ENCODE data around the gene SLC25A43.
A peak's percentile ranks its signal among the peaks of the same experiment; 100 is the strongest.
"Not testable (repeated sequence)": the region's sequence is repeated elsewhere in the genome, so short reads cannot be mapped to it uniquely, and the experiment has no call there.

SLC25A43 gene

DNA sequence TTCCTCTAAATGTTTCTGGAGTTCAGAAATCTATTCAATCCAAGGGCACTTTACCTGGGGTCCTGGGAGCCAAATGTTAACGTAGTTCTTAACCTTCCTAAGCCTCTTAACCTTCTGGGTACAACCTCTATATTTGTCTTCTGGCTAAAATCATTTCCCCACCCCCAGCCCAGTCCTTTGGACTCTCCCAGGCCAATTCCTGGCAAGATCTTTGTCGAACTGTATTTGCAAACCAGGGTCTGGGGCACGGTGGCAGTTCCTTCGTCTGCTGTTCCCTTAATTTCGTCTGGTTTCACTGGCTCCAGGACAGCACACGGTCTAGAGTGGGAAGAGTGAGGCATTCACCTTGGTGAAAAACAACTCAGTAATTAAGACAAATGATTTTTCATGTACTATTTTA is 68.3 kb downstream of the SLC25A43 start:
- no peak for DNase-seq (ENCODE audit: low read depth in 4 of 4, low spot score in 1 of 4)

DNA sequence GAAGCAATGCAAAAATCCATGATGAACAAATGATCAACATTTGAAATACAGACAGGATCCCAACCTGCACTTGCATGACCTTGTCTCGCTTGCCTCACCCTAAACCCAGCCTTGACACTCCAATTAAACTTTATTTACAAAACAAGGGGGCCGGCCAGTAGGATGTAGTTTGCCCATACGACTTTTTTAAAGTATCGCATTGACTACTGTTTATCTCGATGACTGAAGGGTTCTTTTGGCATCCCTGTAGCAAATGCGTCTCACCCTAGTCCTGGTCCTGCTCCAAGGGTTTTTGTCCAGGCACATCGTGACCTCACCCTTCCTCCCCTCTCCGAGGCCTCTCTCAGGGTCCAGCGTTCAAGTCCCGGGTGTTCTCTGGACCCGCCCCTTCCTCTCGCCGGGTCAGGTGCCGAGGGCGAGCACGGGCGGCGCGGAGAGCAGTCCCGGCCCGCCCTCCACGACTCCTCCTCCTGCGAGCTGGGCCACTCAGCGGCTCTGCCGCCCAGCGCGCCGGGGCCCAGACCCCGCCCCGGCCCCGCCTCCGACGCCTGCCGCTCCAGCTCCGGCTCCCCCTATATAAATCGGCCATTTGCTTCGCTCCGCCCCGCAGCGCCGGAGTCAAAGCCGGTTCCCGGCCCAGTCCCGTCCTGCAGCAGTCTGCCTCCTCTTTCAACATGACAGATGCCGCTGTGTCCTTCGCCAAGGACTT is 68.9 kb downstream of the SLC25A43 start, which contains the start of gene SLC25A5:
TSS of gene SLC25A5 (plus strand) at position 603 of the 709 bp plus-strand sequence. CDS start at position 675, 72 bp downstream.
- peak; percentile 51 to 77 (median 60) for DNase-seq (ENCODE audit: low read depth in 4 of 4, low spot score in 1 of 4)

DNA sequence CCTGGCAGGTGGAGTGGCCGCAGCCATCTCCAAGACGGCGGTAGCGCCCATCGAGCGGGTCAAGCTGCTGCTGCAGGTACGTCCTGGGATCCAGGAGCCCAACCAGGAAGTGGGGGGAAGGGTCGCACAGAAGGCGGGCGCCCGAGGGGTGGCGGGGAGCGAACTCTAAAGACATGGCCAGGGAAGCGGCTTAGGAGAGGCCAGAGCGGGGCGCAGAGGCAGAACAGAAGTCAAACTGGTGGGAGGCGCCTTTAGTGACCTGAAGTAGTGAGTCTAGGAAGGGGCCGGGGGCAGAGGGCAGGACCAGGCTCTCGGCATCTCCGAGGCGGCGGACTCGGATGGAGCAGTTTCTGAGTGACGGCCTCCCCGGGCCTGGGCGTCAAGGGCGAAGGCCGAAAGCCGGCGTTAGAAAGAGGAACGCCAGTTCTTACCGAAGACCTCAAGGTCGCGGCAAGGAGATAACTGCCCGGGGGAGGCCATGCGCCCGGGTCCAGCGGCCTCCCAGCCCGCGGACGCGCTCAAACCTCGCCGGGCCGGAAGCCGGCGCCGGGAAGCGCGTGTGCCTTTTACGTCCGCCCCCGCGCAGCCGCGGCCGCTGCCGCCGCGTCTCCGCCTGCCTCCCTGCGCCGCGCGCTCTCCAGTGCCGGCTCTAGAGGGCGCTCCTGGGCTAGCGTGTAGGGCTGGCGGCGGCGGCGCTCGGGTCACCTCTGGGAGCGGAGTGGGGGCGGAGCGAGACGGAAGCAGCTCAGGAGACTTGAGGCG is 69.6 kb downstream of the SLC25A43 start:
- peak; percentile 68 to 80 (median 74) for DNase-seq (ENCODE audit: low read depth in 4 of 4, low spot score in 1 of 4)

DNA sequence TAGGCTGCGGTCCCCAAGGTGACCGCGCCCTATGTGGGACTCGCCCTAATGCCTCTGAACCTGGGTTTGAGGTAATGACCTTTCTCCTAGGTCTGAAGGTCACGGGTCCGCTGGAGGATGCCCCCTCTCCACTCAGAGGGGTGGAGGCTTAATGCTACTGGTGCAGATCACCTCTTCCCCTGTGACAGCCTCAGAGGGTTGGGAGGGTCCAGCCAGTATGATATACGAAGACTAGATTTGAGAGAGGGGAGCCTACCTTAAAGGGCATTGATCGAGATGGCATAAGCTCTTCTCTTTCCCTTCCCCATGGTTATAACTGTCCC is 70.1 kb downstream of the SLC25A43 start:
- no peak for DNase-seq (ENCODE audit: low read depth in 4 of 4, low spot score in 1 of 4)

DNA sequence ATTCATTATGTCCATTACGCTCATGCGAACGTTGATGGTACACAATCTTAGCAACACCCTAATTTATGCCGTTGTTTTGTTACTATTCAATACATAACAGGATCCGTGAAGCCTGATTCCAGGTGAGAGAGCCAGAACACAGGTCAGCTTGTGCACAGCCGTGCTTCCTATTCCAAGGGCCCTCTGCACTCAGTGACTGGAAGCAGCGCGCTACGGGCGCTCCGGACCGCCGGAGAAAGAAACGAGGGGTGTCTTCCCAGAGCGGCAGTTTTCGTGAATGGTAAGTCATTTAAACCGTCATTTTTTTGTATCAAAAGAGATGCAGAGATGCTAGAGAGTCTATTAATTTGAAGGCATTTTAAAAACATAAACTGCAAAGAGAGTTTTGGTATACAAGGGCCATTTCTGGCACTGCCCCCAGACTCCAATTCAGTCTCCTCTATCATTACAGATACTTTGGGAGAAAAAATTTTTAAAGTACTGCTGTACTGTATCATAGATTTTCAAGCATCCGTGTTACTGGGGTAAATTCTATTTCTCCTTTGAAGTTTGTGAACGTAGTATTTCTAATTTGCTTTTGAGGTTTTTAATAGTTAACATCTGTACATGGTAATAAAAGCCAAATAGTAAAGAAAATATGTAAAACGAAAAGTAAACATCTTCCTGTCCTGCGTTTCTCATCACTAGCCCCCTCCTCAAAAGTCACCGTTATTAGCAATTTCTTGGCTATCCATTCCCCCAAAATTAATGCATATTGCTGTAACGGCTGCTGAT is 75.7 kb downstream of the SLC25A43 start:
- no peak for DNase-seq (ENCODE audit: low read depth in 4 of 4, low spot score in 1 of 4)

DNA sequence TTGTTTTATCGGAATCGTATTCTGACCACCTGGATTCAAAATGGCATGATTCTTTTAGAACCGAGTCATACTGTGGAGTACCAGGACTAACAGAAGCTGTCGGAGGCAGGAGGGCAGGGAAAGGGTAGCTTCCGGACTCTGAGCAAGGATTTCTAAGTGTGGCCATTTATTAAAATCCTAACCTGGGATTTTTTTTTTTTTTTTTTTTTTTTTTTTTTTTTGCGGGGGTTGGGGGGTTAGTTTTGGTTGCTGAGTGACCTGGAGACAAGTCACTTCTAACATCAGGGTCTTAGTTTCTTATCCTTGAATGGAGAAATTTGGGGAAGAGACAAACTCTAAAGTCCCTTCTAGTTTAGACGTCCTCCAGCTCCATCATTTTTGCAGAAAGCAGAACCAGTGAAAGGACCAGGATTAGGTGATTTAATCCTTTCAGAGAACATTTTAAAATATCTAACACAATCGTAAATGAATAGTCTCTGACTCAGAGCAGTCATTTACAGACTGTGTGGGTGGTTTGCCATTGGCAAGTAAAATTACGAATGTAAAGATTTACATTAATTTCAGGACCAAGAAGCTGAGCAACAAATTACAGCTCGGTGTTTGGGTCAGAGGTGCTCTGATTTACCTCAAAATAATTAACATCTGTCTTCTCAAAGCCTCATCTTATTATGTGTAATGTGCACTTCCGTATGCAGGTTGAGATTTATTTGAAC is 76.4 kb downstream of the SLC25A43 start:
- DNase-seq (ENCODE audit: low read depth in 4 of 4, low spot score in 1 of 4) = no peak

DNA sequence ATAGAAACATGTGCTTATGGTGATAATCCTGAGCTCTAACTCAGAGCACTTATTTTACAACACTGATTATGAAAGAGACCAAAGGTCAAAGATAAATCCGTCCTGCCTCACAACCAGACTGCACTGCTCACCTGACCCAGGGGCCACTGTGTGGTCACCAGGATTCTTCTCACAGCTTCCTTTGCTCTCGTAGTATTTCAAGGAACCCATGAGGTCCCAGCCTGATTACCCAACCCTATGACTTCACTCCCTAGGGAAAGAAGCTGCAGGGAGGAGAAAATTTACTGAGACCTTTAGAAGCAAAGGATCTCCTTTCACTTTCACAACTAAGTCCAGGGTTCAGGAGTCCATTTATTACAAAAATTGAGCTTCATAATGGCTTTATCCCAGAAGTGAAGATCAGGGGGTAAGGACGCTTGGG is 78.7 kb downstream of the SLC25A43 start:
- DNase-seq (ENCODE audit: low read depth in 4 of 4, low spot score in 1 of 4) = no peak

DNA sequence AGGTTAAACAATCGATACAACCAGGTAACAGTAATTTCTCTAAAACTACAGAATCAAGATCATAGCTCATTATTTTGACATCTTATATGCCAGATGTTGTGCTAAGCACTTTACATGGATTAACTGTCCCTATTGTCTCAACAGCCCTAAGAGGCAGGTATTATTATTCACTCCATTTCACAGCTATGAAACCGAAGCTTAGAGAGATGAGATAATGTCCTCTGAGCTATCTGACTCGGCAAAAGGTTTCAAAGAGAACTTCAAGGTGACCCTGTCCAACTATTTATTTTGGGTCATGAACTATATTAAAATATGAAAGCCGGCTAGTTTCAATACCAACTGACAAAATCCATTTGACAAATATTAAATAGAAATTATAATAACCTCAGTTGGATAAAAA is 79.4 kb downstream of the SLC25A43 start:
- DNase-seq (ENCODE audit: low read depth in 4 of 4, low spot score in 1 of 4) = no peak

DNA sequence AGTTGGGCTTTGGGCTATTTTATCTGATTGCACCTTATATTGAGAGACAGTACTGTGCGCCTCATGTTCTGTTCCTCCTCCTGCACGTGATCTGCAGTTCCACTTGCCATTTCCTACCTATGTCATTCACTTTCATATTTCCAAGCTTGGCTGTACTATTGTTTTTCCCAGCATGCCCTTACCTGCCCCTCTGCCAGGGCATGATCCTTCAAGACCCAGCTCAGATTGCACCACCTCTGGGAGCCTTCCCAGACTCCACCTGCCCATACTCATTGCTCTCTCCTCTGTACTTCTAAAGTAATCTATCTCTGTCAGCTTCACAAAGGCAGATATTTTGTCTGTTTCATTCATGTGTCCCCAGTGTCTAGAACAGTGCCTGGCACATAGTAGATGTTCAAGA is 80.7 kb downstream of the SLC25A43 start:
- no peak for DNase-seq (ENCODE audit: low read depth in 4 of 4, low spot score in 1 of 4)

DNA sequence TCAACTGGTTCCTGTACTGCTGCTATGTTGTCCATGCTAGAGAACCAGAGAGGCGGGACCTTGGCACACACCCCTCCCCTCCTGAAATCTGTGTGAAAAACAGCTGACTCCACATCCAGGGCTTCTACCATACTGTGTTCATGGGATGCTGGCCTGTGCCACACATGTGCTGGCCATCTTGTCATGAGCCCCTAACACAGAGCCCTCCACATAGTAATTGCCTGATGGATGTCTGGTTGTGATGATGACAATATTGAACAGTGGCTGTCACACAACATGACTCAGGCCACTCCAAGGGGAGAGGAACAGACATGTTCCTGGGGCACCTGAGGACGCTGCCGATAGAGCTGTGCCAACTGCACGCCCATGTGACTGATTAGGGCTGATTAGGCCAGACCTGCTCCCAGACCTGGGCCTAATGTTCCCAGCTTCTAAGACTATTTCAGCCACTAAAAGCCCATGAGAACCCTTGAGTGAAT is 82.2 kb downstream of the SLC25A43 start:
- no peak for DNase-seq (ENCODE audit: low read depth in 4 of 4, low spot score in 1 of 4)

DNA sequence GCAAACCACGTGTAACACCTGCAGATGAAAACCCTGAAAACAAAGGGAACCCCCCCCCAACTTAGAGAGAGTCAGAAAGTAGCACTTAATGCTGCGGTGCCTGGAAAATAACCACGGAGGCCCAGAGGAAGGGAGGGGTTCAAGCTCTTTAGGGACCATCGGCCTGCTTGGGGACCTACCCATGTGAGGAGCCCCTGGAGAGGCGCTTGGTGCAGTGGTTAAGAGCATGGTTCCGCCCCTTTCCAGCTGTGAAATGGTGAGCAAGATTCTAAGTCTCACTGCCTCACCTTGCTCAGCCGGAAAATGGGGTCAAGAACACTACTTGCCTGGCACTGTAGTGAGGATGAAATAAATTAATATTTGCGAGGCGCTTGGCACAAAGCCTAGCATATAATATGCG is 82.9 kb downstream of the SLC25A43 start:
- DNase-seq (ENCODE audit: low read depth in 4 of 4, low spot score in 1 of 4) = no peak

DNA sequence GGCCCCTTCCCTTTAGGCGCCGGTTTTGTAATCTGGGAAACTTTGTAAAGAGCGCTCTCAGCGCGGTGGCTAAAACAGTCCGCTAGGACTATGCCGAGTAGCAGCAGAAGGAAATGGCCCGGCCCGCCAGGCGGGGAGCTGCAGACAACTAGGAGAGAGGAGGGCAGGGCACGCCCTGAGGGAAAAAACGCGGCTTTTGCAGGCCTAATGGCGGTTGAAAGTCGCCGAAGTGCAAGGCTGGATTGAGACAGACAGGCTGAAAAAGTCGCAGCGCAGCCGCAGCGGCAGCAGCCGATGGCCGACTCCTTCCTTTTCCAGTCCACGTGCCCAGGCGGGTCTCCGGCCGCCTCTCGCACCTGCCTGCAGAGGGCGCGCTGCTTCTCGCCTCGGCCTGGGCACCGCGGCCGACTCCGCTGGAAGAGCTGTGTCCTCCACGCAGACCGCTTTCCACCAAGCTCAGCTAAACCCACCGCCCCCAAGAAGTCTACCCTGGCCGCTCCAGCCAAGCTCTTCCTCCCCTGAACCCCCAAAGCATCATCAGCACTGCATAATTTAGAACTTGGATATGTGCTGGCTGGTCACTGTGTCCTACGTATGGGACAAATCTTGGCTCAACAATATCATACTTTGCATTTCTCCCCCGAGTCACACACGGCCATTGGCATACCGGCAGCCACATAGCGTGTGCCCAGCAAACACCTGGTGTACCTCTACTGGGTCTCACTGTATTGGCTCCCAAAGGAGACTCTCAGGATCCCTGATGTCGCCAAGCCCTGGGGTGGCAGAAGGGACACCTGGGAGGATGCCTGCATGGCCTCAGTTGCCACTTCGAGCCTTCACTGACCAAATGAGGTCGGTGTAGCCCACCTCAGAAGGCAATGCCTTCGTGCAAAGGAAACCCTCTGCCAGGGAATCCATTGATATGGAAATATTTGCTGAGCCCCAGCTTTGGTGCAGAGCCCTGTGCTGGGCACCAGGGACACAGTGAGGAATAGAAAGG is 83.6 kb downstream of the SLC25A43 start:
- DNase-seq (ENCODE audit: low read depth in 4 of 4, low spot score in 1 of 4) = peak in 3 of 4 experiments; percentile 38 to 54 (median 47)

DNA sequence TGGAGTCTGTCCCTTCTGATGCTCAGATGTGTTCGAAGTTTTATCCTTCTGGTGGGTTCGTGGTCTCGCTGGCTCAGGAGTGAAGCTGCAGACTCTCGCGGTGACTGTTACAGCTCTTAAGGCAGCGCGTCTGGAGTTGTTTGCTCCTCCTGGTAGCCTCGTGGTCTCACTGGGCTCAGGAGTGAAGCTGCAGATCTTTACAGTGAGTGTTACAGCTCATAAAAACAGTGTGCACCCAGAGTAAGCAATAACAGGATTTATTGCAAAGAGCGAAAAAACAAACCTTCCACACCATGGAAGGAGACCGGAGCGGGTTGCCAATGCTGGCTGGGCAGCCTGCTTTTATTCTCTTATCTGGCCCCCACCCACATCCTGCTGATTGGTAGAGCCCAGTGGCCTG is 87.6 kb downstream of the SLC25A43 start:
- DNase-seq (ENCODE audit: low read depth in 4 of 4, low spot score in 1 of 4) = no peak

DNA sequence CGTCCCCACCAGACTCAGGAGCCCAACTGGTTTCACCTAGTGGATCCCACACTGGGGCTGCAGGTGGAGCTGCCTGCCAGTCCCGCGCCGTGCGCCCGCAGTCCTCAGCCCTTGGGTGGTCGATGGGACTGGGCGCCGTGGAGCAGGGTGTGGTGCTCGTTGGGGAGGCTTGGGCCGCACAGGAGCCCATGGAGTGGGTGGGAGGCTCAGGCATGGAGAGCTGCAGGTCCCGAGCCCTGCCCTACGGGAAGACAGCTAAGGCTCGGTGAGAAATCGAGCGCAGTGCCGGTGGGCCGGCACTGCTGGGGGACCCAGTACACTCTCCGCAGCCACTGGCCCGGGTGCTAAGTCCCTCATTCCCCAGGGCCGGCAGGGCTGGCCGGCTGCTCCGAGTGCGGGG is 88.6 kb downstream of the SLC25A43 start:
- DNase-seq (ENCODE audit: low read depth in 4 of 4, low spot score in 1 of 4) = not testable (repeated sequence)

DNA sequence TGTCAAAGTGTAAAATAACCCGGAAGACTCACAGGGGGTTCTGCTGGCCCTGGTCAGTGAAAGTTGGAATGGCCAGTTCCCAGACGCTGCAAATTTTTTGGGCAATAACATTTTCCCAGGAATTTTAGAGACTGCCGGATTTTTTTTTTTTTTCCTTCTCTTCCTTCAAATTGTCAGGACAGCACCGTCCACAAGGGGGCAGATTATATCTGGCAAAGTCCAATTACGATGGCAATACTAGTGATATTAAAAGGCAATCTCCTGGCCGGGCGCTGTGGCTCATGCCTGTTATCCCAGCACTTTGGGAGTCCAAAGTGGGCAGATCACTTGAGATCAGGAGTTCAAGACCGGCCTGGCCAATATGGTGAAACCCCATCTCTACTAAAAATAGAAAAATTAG is 89.6 kb downstream of the SLC25A43 start:
- no peak for DNase-seq (ENCODE audit: low read depth in 4 of 4, low spot score in 1 of 4)

DNA sequence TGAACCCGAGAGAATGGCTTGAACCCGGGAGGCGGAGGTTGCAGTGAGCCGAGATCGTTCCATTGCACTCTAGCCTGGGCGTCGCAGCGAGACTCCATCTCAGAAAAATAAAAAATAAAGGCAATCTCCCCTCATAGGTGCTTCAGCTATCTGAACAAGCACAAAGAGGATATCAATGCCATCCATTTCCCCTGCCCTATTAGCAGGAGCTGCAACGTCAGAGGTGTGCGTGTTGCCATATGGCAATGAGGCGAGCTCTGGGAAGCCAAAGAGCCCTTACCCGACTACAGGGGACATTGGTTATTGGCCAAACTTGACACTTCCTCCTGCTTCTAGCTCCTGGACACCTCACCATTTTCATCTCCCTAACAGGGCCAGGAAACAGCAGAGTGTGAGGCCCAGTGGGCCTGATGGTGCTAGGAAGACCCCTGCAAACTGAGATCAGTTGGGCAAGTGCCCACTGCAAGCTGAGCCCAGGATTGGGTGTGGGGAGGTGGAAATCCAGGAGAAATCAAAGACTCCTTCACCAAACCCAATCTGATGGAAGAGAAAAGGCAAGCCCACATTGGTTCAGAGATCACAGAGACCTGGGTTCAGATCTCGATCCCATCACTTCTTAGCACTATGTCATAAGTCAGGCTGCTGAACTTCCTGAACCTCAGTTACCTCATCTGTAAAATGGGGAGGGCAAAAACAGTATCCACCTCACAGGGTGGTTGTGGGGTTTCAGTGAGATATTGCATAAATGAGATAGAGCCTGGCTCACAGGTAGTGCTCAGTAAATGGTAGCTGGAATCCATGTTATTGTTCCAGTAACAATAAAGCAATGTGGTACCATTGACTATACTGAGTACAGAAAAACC is 90.3 kb downstream of the SLC25A43 start:
- no peak for DNase-seq (ENCODE audit: low read depth in 4 of 4, low spot score in 1 of 4)

DNA sequence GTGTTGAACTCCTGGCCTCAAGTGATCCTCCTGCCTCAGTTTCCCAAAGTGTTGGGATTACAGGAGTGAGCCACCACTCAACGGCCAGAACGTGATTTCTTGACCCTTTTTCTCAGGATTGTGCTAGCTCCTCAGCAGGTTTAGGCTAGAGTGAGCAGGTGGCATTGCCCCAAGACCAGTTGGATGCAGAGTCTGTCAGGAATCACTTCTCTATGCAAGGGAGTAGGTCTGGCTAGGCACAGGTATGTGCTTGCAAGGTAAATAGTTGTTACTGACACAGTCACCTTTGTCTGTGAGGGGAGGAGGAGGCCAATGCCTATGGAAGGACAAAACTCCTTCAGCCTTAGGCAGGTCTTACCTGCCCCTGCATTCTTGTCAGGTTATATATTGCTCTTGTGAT is 93.3 kb downstream of the SLC25A43 start:
- DNase-seq (ENCODE audit: low read depth in 4 of 4, low spot score in 1 of 4) = no peak

DNA sequence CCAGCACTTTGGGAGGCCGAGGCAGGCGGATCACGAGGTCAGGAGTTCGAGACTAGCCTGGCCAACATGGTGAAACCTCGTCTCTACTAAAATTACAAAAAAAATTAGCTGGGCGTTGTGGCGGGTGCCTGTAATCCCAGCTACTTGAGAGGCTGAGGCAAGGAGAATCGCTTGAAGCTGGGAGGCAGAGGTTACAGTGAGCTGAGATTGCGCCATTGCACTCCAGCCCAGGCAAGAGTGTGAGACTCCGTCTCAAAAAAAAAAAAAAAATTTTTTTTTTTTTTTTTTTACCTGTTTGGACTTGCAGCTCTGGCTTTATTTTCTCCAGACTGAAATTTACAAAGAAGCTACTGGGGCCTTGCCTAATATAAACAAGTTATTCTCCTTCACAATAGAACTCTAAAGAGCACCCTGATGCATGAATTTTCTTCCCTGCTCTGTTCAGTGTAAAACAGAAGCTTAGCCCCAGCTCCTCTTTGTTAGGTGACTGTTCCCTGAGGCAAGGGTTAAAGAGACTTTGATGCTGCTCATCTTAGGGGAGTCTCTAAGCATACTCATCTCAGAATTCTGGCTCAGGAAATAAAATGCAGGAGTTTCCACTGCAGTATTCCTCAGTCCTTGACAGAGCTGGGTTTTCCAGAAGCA is 94.8 kb downstream of the SLC25A43 start:
- DNase-seq (ENCODE audit: low read depth in 4 of 4, low spot score in 1 of 4) = not testable (repeated sequence)

All from stimulated activated CD4-positive, alpha-beta T cell treated with anti-CD3 and anti-CD28 coated beads, Interleukin-1b, Interleukin-23, amount 100 ng/mL, for 24 hours (primary cell).